Adrenal gland (tissue), 12 donors: ENCODE data around the gene FMNL3. TPM values are rescaled to one million over a fixed set of nuclear protein-coding genes. Genes with fewer than 3 reads are reported as not detected.

Source experiments
- DNase-seq, 7 donors: peaks; one replicate each; pipeline ENCODE4 v3.0.0-alpha.2; 2019 to 2020
- H3K27ac ChIP-seq, 5 donors: fragments of 200-600 bp; sonication (generic) in 4 of 5; 1 replicate in 3 of 5; 2 replicates in 2 of 5; pipeline versions ENCODE4 v1.5.1 to v1.8.0; 2016 to 2020; ENCODE audit warnings: mild to moderate bottlenecking in 1 of 5
- H3K27me3 ChIP-seq: fragments of 200-600 bp; 2 replicates; pipeline ENCODE4 v1.8.0; 2021
- H3K36me3 ChIP-seq, 2 donors: fragments of 200-600 bp; replicated peaks in 1 of 2; 1 replicate in 1 of 2; 2 replicates in 1 of 2; pipeline versions ENCODE4 v1.5.1 to v1.8.0; 2018 to 2022
- H3K4me1 ChIP-seq, 2 donors: fragments of 200-600 bp; replicated peaks in 1 of 2; 1 replicate in 1 of 2; 2 replicates in 1 of 2; pipeline versions ENCODE4 v1.5.1 to v1.8.0; 2018 to 2021
- H3K4me3 ChIP-seq, 4 donors: fragments of 200-600 bp; sonication (generic) in 3 of 4; one replicate each; pipeline ENCODE4 v1.5.1; 2016 to 2018
- H3K9me3 ChIP-seq, 3 donors: fragments of 200-600 bp; sonication (generic) in 1 of 3; replicated peaks in 1 of 3; 1 replicate in 2 of 3; 2 replicates in 1 of 3; pipeline versions ENCODE4 v1.5.1 to v1.8.0; 2016 to 2021
- POLR2A ChIP-seq, 2 donors: fragments of 450-650 bp; IDR thresholded peaks; one replicate each; pipeline ENCODE4 v1.6.1; 2017; ENCODE audit warnings: antibody characterized with exemption in 2 of 2, mild to moderate bottlenecking in 2 of 2, moderate library complexity in 1 of 2
- WGBS, 4 donors: extraction: QIAGEN DNeasy Blood & Tissue Kit in 2 of 4; methylation state at CpG; one replicate each; pipeline versions ENCODE4 v1.1.5 to v1.1.7; 2013 to 2017; 5-methylcytosine and 5-hydroxymethylcytosine counted together
- intact Hi-C, 2 donors: fragments of 100-400 bp; cut with DNase I; formaldehyde crosslinking; loops; one replicate each; pipeline versions ENCODE4 v1.14.1 to v1.15.0; 2022 to 2023
- polyA plus RNA-seq, 3 donors: library from polyadenylated mRNA; stranded (reverse); fragments of 200-250 nt in 2 of 3; fragments of 350-450 nt in 1 of 3; fragmentation: Illumina TruSeq in 1 of 3; extraction: RNeasy Lipid Tissue Mini Kit (QIAGEN cat#74804) in 1 of 3; gene quantifications; one replicate each; pipeline ENCODE4 v1.2.3, GENCODE V29; 2013 to 2014
- total RNA-seq, 9 donors: library from RNA; depleted of rRNA in 4 of 9; stranded (reverse); fragments of >200 nt in 4 of 9; fragments of 120-200 nt in 1 of 9; fragmentation: NEBNext Ultra II Directional in 1 of 9; extraction: Animal tissue kit (Norgen Biotek cat#: 25700) in 1 of 9; gene quantifications; one replicate each; pipeline versions ENCODE4 v1.1.0 to v1.2.4, GENCODE V29; 2013 to 2023
- TF ChIP-seq, protein P1 (sequence below), 6 experiments: fragments of 450-650 bp in 4 of 6; fragments of 200-600 bp in 2 of 6; sonication (generic) in 1 of 6; IDR thresholded peaks; 1 replicate in 5 of 6; 2 replicates in 1 of 6; pipeline versions ENCODE4 v1.5.1 to v1.8.0; 2016 to 2021; ENCODE audit warnings: antibody characterized with exemption in 6 of 6, mild to moderate bottlenecking in 2 of 6, moderate library complexity in 1 of 6
- donor health status: healthy with polysubstance abuse.
- donor health status: Bipolar disorder and iron deficiency.
- donor health status: DM: yes; HTN: yes; CAD: no.
- donor health status: DM: no; HTN: no; CAD: no.
- donor health status: DM: no; HTN: no; CAD: no.
- donor health status: DM: yes; HTN: yes; CAD: no.

Gene FMNL3
- total and polyA plus RNA-seq, 12 donors: 4.7 to 24.1 (median 15.0) TPM

DNA sequence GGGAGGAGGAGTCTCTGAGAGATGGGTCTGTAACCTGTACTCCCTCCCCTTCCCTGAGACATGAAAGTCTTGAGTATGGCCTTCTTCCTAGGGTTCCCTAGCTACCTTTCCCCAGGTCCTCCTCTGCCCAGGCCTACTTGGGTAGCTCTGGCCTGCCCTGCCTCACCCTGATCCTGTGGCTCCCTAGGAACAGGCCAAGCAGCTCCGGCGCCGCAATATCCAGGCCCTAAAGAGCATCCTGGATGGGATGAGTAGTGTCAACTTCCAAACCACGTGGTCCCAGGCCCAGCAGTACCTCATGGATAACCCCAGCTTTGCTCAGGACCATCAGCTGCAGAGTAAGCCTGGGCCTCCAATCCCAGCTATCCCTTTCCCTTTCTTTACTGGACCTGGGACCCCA is 71.5 kb downstream of the FMNL3 start:
- Histone ChIP-seq H3K4me3 (no peak overlapping the region), H3K27ac (no peak overlapping the region), H3K9me3 (no peaks in the 10 kb centered on the region), H3K36me3 (peaks cover 0 to 16% of the 10 kb centered on the region in 2 donors), H3K4me1 (peaks cover 10 to 16% of the 10 kb centered on the region in 2 donors), H3K27me3 (no peaks in the 10 kb centered on the region)
- TF ChIP-seq POLR2A (IDR thresholded peaks at IDR 0.05): no peak
- TF ChIP-seq, protein P1, sequence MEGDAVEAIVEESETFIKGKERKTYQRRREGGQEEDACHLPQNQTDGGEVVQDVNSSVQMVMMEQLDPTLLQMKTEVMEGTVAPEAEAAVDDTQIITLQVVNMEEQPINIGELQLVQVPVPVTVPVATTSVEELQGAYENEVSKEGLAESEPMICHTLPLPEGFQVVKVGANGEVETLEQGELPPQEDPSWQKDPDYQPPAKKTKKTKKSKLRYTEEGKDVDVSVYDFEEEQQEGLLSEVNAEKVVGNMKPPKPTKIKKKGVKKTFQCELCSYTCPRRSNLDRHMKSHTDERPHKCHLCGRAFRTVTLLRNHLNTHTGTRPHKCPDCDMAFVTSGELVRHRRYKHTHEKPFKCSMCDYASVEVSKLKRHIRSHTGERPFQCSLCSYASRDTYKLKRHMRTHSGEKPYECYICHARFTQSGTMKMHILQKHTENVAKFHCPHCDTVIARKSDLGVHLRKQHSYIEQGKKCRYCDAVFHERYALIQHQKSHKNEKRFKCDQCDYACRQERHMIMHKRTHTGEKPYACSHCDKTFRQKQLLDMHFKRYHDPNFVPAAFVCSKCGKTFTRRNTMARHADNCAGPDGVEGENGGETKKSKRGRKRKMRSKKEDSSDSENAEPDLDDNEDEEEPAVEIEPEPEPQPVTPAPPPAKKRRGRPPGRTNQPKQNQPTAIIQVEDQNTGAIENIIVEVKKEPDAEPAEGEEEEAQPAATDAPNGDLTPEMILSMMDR (IDR thresholded peaks at IDR 0.05): no peak
- intact Hi-C loops: no loop called here
- no peak for DNase-seq
- 85 to 94% (median 94%) methylated on average over 3 to 4 of the region's 4 CpGs for WGBS, 4 donors

DNA sequence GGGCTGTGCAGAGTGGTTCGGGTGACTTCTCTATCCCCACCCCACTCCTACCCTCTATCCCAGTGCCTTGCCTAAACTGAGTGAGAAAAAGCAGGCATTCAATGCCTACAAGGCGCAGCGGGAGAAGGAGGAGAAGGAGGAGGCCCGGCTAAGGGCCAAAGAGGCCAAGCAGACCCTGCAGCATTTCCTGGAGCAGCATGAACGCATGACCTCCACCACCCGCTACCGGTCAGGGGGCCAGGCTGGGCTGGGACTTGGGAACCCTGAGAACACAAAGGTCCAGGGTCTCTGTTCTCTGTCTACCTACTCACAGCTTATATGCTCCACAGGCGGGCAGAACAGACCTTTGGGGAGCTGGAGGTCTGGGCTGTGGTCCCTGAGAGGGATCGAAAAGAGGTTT is 72.2 kb downstream of the FMNL3 start:
- 78 to 91% (median 86%) methylated on average over 8 to 9 of the region's 9 CpGs for WGBS, 4 donors
- intact Hi-C loops: no loop called here

DNA sequence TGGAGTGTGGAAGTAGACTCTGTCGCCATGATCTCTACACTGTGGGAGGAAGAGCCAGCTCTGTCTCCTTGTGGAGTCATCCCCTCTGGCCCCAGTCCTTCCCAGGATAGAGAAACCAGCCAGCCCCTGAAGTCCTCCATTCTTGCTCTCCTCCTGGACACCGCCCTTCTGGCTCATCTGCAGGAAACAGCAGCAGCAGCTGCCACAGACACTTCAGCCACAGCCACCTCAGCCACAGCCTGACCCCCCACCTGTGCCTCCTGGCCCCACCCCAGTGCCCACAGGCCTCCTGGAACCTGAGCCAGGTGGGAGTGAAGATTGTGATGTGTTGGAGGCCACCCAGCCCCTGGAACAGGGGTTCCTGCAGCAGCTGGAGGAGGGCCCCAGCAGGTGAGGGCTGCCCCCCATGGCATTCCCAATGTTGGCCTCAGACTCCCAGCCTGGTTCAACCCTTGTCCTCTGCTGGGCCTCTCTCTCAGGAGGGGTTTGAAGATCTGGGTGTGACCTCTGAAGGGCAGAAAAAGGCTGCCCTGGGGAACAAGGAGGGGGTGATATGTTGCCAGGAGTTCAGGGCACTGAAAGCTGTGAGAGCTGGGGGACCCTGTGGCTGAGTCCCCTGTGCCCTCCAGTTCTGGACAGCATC is 73.4 kb downstream of the FMNL3 start:
- Histone ChIP-seq H3K4me1 (peaks cover 10 to 16% of the 10 kb centered on the region in 2 donors), H3K27ac (no peak overlapping the region), H3K4me3 (no peak overlapping the region), H3K36me3 (peaks cover 0 to 16% of the 10 kb centered on the region in 2 donors), H3K9me3 (no peaks in the 10 kb centered on the region), H3K27me3 (no peaks in the 10 kb centered on the region)
- no peak for DNase-seq
- intact Hi-C loops: no loop called here
- 94 to 100% (median 96%) methylated on average over 1 to 2 of the region's 2 CpGs for WGBS, 4 donors
- no peak for TF ChIP-seq POLR2A (IDR thresholded peaks at IDR 0.05)
- TF ChIP-seq, protein P1 (IDR thresholded peaks at IDR 0.05): no peak

More for the DNA sequence above, 72.2 kb downstream of the FMNL3 start:
- Histone ChIP-seq H3K36me3 (peaks cover 0 to 16% of the 10 kb centered on the region in 2 donors), H3K27me3 (no peaks in the 10 kb centered on the region), H3K4me3 (no peak overlapping the region), H3K27ac (no peak overlapping the region), H3K9me3 (no peaks in the 10 kb centered on the region), H3K4me1 (peaks cover 10 to 16% of the 10 kb centered on the region in 2 donors)
- TF ChIP-seq POLR2A (IDR thresholded peaks at IDR 0.05): no peak
- TF ChIP-seq, protein P1 (IDR thresholded peaks at IDR 0.05): no peak
- peak in 1 of 7 donors; percentile 7 for DNase-seq

DNA sequence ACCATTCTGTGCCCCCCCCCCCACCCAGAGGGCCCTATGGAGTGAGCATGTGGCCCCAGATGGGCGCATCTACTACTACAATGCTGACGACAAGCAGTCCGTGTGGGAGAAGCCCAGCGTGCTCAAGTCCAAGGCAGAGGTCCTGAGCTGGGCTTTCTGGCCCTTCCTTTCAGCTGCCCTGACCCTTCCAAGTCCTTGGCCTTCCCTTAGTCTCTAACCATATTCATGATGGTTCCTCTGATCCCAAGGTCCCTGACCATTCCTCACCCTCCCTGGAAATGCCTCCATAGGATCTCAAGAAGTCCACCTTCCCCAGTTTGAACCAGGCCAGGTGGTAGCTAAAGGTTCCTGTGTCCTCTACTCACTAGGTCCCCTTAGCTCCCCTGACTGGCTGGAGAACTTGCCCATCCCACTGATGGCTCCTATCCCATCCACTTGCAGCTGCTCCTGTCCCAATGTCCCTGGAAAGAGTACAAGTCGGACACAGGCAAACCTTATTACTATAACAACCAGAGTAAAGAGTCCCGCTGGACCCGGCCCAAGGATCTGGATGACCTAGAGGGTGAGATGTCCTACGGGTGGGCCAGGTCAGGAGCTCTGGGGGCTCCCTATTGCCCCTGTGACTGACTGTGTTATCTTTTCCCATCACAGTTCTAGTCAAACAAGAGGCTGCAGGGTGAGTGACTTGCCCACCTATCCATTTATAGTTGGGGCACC is 74.1 kb downstream of the FMNL3 start:
- Histone ChIP-seq H3K4me1 (peaks cover 10 to 16% of the 10 kb centered on the region in 2 donors), H3K27me3 (no peaks in the 10 kb centered on the region), H3K27ac (no peak overlapping the region), H3K4me3 (no peak overlapping the region), H3K36me3 (peaks cover 0 to 16% of the 10 kb centered on the region in 2 donors), H3K9me3 (no peaks in the 10 kb centered on the region)
- 89 to 93% (median 90%) methylated on average over 6 to 8 of the region's 8 CpGs for WGBS, 4 donors
- TF ChIP-seq POLR2A (IDR thresholded peaks at IDR 0.05): no peak
- intact Hi-C loops: no loop called here
- DNase-seq: peak in 1 of 7 donors; percentile 10
